Activated CD4-positive, alpha-beta T cell treated with anti-CD3 and anti-CD28 coated beads for 4 hours (primary cell): ENCODE data around the gene SMNDC1.
"Not testable (repeated sequence)": the region's sequence is repeated elsewhere in the genome, so short reads cannot be mapped to it uniquely, and the experiment has no call there.

Source experiments
- DNase-seq, 2 donors: peaks; one replicate each; pipeline ENCODE4 v3.0.0-alpha.2; 2020

The SMNDC1 gene

DNA sequence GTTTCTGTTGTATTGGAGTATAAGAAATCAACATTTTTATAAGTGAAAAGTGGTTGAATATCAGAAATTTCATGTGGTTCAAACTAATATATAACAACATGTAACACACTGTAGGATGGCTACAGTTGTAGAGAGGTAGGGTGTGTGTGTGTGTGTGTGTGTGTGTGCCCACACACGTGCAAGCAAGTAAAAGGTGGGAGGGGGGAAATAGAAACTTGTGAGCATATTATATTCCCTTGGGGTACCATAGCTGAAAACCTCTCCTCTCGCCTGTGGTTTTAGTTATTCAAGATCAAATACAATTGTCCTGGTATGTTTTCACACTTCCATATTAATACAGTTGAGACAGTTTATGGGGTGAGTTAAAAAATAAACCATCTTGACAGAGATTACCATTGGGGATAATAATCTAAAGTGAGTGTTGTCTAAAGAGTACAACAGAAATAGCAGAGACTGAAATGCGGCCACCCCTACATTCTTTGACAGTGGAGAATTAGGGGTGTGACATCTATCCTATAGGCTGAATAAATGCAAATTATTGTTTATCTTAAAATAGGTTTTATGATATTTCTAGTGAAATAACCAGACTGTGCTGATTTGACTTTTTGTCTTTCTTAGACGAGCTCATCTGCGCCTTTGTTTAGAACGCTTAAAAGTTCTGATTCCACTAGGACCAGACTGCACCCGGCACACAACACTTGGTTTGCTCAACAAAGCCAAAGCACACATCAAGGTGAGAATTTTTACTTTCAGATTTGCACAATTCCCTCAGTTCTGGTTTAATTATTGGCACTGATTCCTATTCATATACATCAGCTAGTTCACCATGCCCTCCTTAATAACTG, 25.9 kb downstream of the SMNDC1 start:
- DNase-seq: no peak

DNA sequence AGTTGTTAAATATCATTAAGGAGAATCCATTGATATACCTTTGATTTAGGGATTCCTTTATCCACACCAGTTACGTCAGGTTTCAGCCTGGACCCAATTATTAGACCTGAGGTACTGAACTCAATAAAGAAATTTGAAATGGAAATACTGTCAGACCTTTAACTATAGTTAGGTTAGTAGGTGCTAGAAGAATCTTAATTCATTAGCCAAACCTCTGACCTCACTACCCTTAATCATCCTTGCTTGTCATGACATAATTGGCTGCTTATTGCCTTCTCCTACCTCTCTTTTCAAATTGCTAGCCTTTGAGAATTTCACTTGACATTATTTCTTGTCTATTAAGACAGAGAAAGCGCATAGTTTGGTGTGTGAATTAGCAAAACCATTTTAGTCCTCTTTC, 27.1 kb downstream of the SMNDC1 start:
- no peak for DNase-seq

DNA sequence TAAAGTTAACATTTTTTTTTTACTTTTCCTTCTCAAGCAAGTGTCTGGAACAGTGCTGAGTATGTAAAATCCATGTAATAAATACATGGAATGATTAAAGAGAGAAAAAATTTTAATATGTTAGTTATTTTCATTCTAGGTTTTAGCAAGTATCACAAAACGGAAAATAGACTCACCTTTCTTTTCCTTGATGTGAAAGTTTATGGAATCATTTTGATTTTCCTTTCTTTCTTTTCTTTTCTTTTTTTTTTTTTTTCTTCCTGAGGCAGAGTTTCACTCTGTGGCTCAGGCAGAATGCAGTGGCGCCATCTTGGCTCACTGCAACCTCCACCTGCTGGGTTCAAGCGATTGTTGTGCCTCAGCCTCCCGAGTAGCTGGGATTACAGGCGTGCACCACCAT, 28.1 kb downstream of the SMNDC1 start:
- DNase-seq: no peak

DNA sequence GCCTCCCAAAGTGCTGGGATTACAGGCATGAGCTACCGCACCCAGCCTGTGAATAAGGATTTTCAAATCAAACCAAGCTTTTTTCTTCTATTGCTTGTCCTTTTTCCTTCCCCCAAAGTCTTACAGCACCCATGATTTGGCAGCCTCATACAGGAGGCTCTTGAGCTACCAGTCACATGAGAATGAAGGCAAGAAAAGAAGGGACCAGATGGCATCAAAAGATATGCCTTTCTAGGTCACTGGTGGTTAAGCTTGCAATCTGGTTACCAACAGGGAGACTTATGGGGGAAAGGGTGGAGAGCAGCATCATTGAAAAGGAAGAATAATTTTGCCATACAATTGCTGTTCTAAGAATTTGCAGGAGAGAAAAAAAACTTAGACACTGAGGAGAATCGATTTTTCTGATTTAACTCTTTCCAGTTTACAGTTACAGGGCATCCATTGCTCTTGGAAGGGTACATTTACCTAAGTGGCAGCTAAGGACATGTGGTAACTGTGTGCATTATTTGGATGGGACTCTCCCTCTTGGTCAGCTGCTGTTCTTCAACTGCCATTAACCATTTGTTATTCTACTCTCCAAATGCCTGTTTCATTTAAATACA, 29.5 kb downstream of the SMNDC1 start:
- DNase-seq: no peak

DNA sequence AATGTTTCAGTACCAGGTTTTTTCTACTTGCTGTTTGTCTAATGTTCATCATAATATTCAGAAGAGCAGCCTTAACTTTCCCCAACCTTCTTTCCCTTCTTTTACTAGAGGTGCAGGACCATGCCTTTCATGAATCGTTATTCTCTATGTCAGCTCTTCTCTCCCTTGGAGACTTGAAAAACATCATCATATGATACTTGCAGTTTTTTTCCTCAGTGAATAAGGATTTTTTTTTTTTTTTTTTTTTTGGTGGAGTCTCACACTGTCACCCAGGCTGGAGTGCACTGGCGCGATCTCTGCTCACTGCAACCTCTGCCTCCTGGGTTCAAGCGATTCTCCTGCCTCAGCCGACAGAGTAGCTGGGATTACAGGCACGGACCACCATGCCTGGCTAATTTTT, 30.1 kb downstream of the SMNDC1 start:
- no peak for DNase-seq

DNA sequence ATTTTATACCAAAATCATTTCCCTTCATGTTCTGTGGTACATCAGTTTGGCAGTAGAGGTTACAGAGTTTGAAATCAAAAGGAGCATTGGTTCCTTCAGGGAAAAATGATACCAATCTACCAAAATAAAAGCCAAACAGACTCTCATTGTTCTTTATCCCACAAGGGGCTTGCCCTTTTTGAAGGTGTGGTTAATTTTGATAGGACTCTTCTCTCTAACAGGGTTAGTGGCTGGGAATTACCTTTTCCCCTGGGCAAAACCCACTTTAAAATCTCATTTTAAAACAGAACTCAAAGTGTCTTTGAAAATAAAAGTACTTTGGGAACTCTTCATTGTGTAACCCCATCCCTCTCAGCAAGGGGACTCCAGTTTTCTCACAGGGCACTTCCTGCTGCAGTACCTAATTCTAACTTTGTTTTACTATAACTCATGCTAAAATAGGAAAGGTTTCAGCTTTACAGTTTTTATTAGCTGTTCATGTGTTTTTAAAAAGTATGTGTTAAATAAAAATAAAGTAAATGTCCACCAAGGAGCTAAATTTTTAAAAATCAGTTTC, 30.6 kb downstream of the SMNDC1 start:
- DNase-seq: no peak

GRCh38 chr10:110273474-110273873, 31.2 kb downstream of the SMNDC1 start:
- peak; percentile 38 to 42 for DNase-seq

GRCh38 chr10:110272995-110273394, 31.7 kb downstream of the SMNDC1 start:
- DNase-seq: not testable (repeated sequence)

GRCh38 chr10:110269374-110270318, 35.1 kb downstream of the SMNDC1 start:
- DNase-seq: peak in 1 of 2 donors; percentile 4

- DNase-seq: no peak
Observed at GRCh38 chr10:110268971-110269370, 35.7 kb downstream of the SMNDC1 start.

- DNase-seq: no peak
Observed at GRCh38 chr10:110268442-110268841, 36.3 kb downstream of the SMNDC1 start.

- no peak for DNase-seq
Observed at GRCh38 chr10:110267276-110267675, 37.4 kb downstream of the SMNDC1 start.

DNA sequence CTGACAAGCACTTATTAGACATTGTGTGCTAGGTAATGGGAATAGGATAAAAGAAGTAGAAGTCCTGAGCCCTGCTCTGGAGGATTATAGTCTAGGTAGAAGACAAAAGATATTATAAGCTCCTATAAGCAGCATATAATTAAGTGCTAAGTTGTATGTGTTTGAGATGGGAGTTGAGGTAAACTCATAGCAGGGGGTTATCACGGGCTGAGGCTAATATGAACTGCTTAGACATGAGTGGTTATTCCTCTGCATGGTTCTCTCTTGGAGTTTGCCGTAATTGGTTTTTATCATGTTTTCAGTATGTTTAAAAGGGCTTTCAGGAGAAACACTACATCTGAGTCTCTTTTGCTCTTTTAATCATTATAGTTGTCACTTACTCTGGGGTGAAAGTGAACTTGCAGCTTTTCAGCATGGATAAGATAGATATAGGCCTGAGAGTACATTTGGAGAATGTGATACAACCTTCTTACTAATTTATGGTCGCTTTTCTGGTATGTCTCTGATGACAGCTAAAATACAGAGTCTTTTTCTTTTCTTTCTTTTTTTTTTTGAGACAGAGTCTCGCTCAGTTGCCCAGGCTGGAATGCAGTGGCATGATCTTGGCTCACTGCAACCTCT, 39.0 kb downstream of the SMNDC1 start:
- no peak for DNase-seq

DNA sequence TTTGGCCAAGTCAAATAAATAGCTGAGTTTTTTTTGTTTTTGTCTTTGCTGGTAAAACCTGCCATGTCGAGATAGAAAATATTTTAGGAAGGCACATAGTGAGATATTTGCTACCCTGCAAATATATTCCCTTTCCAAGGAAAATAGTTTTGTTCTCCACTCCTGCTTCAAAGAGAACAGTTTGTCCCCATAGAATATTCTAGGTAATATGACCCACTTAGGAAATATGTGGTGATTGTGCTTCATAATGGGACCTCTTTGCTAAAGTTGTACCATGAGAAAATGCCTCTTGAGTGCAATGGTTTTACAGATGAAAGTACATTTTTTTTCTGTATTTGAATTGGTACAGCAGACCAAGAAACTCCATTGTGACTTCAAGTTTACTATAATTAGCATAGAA, 41.6 kb downstream of the SMNDC1 start:
- DNase-seq: no peak

- no peak for DNase-seq
Observed at GRCh38 chr10:110260746-110261477, 43.8 kb downstream of the SMNDC1 start.

GRCh38 chr10:110259317-110259716, 45.4 kb downstream of the SMNDC1 start:
- DNase-seq: no peak

DNA sequence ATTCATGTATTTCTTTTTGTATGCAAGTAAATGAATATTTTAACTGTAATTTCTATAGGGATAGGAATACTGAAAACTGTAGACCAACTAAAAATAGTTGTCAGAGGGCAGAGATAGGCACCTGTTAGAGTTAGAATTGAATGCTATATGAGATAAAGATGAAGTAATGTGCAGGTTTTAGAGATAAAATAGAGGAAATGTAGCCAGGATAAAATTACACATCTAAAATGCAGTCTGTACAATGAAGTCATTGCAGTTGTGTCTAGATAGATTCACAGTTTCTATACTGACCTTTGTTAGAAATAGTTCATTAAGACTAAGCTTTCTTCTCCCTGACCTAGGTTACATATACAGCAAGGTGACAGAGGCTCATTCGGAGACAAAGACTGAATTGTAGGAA, 46.2 kb downstream of the SMNDC1 start:
- no peak for DNase-seq

GRCh38 chr10:110254467-110254866, 50.3 kb downstream of the SMNDC1 start:
- no peak for DNase-seq

DNA sequence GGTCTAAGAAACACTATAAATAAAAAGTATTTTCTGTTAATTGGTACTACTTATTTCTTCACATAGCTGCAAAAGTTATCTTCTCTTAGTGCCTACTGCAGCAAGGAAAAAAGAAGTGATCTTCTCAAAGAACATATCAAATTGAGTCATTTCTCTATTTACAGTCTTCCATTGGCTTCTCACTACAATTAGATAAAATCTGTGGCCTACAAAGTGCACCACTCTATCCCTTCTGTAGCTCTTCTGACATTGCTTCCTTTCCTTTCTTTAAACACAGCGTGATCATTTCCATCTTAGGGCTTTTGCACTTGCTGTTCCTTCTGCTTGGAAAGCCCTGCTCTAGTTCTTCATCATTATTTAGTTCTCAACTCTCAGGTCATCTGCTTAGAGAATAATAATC, 52.6 kb downstream of the SMNDC1 start:
- DNase-seq: no peak

GRCh38 chr10:110251392-110251791, 53.3 kb downstream of the SMNDC1 start:
- not testable (repeated sequence) for DNase-seq

DNA sequence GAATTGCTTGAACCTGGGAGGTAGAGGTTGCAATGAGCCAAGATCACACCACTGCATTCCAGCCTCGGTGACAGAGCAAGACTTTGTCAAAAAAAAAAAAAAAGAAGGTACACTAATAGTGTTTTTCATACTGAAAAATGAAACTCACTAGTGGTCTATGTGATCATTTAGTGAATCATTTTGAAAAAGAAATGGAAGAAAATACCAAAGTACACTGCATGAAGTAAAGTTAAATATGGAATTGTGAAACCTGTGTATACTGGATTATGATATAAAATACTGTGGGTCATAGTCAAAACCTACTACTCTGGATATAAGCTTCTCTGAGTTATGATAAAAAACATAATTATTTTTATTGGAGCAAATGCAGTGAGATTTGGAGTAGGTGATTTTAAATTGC, 55.2 kb downstream of the SMNDC1 start:
- DNase-seq: not testable (repeated sequence)

DNA sequence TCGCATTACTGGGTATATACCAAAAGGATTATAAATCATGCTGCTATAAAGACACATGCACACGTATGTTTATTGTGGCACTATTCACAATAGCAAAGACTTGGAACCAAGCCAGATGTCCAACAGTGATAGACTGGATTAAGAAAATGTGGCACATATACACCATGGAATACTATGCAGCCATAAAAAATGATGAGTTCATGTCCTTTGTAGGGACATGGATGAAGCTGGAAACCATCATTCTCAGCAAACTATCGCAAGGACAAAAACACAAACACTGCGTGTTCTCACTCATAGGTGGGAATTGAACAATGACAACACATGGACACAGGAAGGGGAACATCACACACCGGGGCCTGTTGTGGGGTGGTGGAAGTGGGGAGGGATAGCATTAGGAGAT, 56.9 kb downstream of the SMNDC1 start:
- not testable (repeated sequence) for DNase-seq
